DND-41 (cell line): ENCODE measurements around the gene ABI3.
"Not testable (repeated sequence)": the region's sequence is repeated elsewhere in the genome, so short reads cannot be mapped to it uniquely, and the experiment has no call there.

ENCODE experiments used
- ATAC-seq: fragments of 200-7000 bp; cut with Tn5 transposase; 3 replicates; pipeline ENCODE4 v1.9.1; 2021; ENCODE audit warnings: low read depth; ENCODE audit not compliant: insufficient read depth
- DNase-seq: peaks from one replicate; pipeline ENCODE4 v3.0.0-alpha.2; 2020
- H2AFZ ChIP-seq: 2 replicates; pipeline ENCODE4 v1.6.0; 2012; ENCODE audit warnings: low read depth, low read length
- H3K27ac ChIP-seq: 2 replicates; pipeline ENCODE4 v1.5.1; 2012; ENCODE audit warnings: low read length, inconsistent platforms
- H3K27me3 ChIP-seq: fragments of 200-600 bp; sonication (generic); 2 replicates; pipeline ENCODE4 v1.6.0; 2012; ENCODE audit warnings: low read length, mild to moderate bottlenecking, inconsistent platforms; ENCODE audit not compliant: insufficient read depth, poor library complexity
- H3K36me3 ChIP-seq: 2 replicates; pipeline ENCODE4 v1.5.1; 2012; ENCODE audit warnings: low read length, inconsistent platforms; ENCODE audit not compliant: insufficient read depth
- H3K4me1 ChIP-seq: 2 replicates; pipeline ENCODE4 v1.5.1; 2012; ENCODE audit warnings: mild to moderate bottlenecking, low read length; ENCODE audit not compliant: insufficient read depth
- H3K4me2 ChIP-seq: 2 replicates; pipeline ENCODE4 v1.6.0; 2012; ENCODE audit warnings: mild to moderate bottlenecking, moderate library complexity, low read length, inconsistent platforms; ENCODE audit not compliant: insufficient read depth
- H3K4me3 ChIP-seq, 2 experiments: fragments of 200-600 bp in 1 of 2; shearing (Covaris generic) in 1 of 2; 2 replicates each; pipeline ENCODE4 v1.5.1; 2012 to 2016; ENCODE audit warnings: inconsistent platforms in 2 of 2, low read length in 2 of 2, mild to moderate bottlenecking in 2 of 2, low read depth in 1 of 2, moderate library complexity in 1 of 2
- H3K79me2 ChIP-seq: 2 replicates; pipeline ENCODE4 v1.6.0; 2012; ENCODE audit warnings: low read length, inconsistent platforms; ENCODE audit not compliant: insufficient read depth
- H3K9ac ChIP-seq: 2 replicates; pipeline ENCODE4 v1.6.0; 2012; ENCODE audit warnings: low read depth, mild to moderate bottlenecking, inconsistent platforms, low read length, moderate library complexity
- H3K9me3 ChIP-seq: 2 replicates; pipeline ENCODE4 v1.5.1; 2012; ENCODE audit warnings: low read length, moderate library complexity, mild to moderate bottlenecking, inconsistent platforms; ENCODE audit not compliant: insufficient read depth, severe bottlenecking
- H4K20me1 ChIP-seq: 2 replicates; pipeline ENCODE4 v1.6.0; 2012; ENCODE audit warnings: low read length; ENCODE audit not compliant: insufficient read depth
- EZH2 ChIP-seq: IDR thresholded peaks from 3 replicates; pipeline ENCODE4 v1.6.1; 2012; ENCODE audit warnings: borderline replicate concordance, low read depth, mild to moderate bottlenecking, moderate library complexity, low read length, inconsistent platforms; ENCODE audit not compliant: severe bottlenecking
- TF ChIP-seq, protein P1 (sequence below): IDR thresholded peaks from 2 replicates; pipeline ENCODE4 v1.5.1; 2012; ENCODE audit warnings: borderline replicate concordance, low read length, moderate library complexity, mild to moderate bottlenecking; ENCODE audit not compliant: poor library complexity, severe bottlenecking; ENCODE audit errors: extremely low read depth

Gene ABI3

GRCh38 chr17:49168706-49169105 lies 41.8 kb upstream of the ABI3 start:
- H3K9me3 ChIP-seq, result no peaks in the 10 kb centered on the region
- no peak for DNase-seq
- no peaks in the 10 kb centered on the region for H3K79me2 ChIP-seq
- no peak overlapping the region for H2AFZ ChIP-seq
- H3K4me3 ChIP-seq, result no peak overlapping the region
- no peak overlapping the region for H3K9ac ChIP-seq
- H3K27me3 ChIP-seq, result no peaks in the 10 kb centered on the region
- H3K36me3 ChIP-seq, result no peaks in the 10 kb centered on the region
- no peak overlapping the region for H3K4me2 ChIP-seq
- no peak for ATAC-seq
- TF ChIP-seq, protein P1, sequence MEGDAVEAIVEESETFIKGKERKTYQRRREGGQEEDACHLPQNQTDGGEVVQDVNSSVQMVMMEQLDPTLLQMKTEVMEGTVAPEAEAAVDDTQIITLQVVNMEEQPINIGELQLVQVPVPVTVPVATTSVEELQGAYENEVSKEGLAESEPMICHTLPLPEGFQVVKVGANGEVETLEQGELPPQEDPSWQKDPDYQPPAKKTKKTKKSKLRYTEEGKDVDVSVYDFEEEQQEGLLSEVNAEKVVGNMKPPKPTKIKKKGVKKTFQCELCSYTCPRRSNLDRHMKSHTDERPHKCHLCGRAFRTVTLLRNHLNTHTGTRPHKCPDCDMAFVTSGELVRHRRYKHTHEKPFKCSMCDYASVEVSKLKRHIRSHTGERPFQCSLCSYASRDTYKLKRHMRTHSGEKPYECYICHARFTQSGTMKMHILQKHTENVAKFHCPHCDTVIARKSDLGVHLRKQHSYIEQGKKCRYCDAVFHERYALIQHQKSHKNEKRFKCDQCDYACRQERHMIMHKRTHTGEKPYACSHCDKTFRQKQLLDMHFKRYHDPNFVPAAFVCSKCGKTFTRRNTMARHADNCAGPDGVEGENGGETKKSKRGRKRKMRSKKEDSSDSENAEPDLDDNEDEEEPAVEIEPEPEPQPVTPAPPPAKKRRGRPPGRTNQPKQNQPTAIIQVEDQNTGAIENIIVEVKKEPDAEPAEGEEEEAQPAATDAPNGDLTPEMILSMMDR, result no peak
- no peak for TF ChIP-seq EZH2
- H4K20me1 ChIP-seq, result no peaks in the 10 kb centered on the region
- no peaks in the 10 kb centered on the region for H3K4me1 ChIP-seq
- no peak overlapping the region for H3K27ac ChIP-seq

DNA sequence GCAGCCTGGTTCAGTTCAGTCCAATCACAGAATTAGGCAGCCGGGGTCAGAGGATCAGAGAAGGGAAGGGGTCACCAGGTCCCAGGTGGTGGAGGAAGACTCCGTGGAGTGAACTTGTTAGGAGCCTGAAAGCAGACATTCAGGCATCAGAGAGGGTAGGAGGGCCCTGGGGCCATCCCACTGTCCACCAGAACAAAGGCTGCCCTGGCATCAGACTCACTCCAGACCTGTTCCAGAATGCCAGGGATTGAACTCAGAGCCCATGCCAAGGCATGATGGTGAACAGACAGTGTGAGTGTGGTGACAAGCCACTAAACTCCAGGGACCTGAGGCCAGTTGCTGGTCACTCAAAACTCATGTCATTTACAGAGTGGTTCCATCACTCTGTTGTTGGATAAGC lies 40.3 kb upstream of the ABI3 start:
- Histone ChIP-seq H3K9ac (no peak overlapping the region), H3K36me3 (no peaks in the 10 kb centered on the region), H3K4me1 (no peaks in the 10 kb centered on the region), H3K9me3 (no peaks in the 10 kb centered on the region), H3K27ac (no peak overlapping the region), H3K4me3 (no peak overlapping the region), H3K4me2 (no peak overlapping the region), H3K79me2 (no peaks in the 10 kb centered on the region), H3K27me3 (no peaks in the 10 kb centered on the region), H4K20me1 (no peaks in the 10 kb centered on the region), H2AFZ (no peak overlapping the region)
- ATAC-seq, result no peak
- no peak for TF ChIP-seq EZH2
- TF ChIP-seq, protein P1, result no peak
- no peak for DNase-seq

DNA sequence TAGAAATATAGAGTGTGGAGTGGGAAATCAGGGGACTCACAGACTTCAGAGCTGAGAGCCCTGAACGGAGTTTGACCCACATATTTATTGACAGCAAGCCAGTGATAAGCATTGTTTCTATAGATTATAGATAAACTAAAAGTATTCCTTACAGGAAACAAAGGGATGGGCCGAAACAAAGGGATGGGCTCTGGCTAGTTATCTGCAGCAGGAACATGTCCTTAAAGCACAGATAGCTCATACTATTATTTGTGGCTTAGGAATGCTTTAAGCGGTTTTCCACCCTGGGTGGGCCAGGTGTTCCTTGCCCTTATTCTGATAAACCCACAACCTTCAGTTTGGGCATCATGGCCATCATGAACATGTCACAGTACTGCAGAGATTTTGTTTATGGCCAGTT lies 39.8 kb upstream of the ABI3 start:
- not testable (repeated sequence) for H3K4me2 ChIP-seq, H3K27ac ChIP-seq, H3K9me3 ChIP-seq, H3K27me3 ChIP-seq, H3K36me3 ChIP-seq, H3K4me3 ChIP-seq, H3K79me2 ChIP-seq, ATAC-seq, DNase-seq, H3K4me1 ChIP-seq, H4K20me1 ChIP-seq, H3K9ac ChIP-seq, H2AFZ ChIP-seq

- H3K9me3 ChIP-seq, result peaks cover 25% of the 10 kb centered on the region
- H3K27me3 ChIP-seq, H3K36me3 ChIP-seq, H2AFZ ChIP-seq, H3K4me1 ChIP-seq, ATAC-seq, H4K20me1 ChIP-seq, H3K27ac ChIP-seq, H3K9ac ChIP-seq, H3K4me2 ChIP-seq, H3K79me2 ChIP-seq, DNase-seq, H3K4me3 ChIP-seq: not testable (repeated sequence)
Measured at GRCh38 chr17:49175978-49176377, 34.5 kb upstream of the ABI3 start.

- Histone ChIP-seq H3K27ac (no peak overlapping the region), H3K9ac (no peak overlapping the region), H2AFZ (no peak overlapping the region), H3K9me3 (peaks cover 36% of the 10 kb centered on the region), H3K27me3 (no peaks in the 10 kb centered on the region), H3K4me2 (no peak overlapping the region), H3K79me2 (no peaks in the 10 kb centered on the region), H3K4me1 (no peaks in the 10 kb centered on the region), H3K36me3 (no peaks in the 10 kb centered on the region), H4K20me1 (no peaks in the 10 kb centered on the region), H3K4me3 (no peak overlapping the region)
- TF ChIP-seq EZH2, result no peak
- TF ChIP-seq, protein P1, result peak; percentile 82
- peak; percentile 58 for DNase-seq
- peak; percentile 54; the same call in 2 of the 3 replicates for ATAC-seq
Measured at GRCh38 chr17:49180303-49180702, 30.2 kb upstream of the ABI3 start.
